Measurements from ENCODE around the gene RTN4R. TPM values are rescaled to one million over a fixed set of nuclear protein-coding genes. Genes with fewer than 3 reads are reported as not detected.

RTN4R gene
- total and polyA plus RNA-seq, 2 of the 4 experiments (the other 2 are of a cell fraction), result 0.18 to 0.94 TPM

DNA sequence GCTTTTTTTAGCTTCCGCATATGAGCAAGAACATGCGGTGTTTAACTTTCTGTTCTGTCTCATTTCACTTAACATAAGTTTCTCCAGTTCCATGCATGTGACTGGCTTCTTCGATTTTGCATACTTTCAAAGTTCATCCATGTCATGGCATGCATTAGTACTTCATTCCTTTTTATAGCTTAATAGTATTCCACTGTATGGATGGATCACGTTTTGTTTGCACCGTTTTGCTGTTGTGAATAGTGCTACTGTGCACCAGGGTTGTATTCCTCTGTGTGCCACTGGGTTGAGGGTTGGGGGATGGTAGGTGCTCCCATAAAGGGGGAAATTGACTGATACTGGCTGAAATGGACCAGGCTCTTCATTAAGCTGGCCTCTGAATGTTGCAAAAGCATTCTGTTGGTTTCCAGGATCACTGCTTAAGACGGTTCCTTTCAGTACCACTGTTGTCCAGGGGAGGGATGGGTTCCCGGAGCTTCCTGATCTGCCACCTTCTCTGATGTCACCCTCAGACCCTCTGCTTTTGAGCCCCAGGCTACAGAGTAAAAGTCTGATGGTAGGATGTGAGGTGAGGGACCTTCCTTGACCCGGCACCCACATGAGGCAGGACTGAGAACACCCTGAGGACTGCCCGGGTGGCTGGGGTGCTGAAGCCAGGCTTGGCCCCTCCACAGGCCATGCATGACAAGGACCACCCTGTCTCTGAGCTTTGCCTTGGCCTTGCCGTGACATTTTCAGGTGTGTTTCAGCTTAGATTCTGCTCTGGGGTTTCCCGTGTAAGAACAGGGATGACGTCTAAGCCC, 27.3 kb upstream of the RTN4R start:
- Histone ChIP-seq H2AFZ (replicated peaks; ENCODE audit: low read length, poor library complexity) (no peak overlapping the region), H3K27ac (ENCODE audit: insufficient read depth, low read length) (no peak overlapping the region), H4K91ac (ENCODE audit: insufficient read depth, low read depth, low read length) (no peak overlapping the region), H2AK9ac (replicated peaks; ENCODE audit: low read depth, low read length, poor library complexity) (no peak overlapping the region), H3K27me3 (ENCODE audit: control insufficient read depth, insufficient read depth, low read length) (peaks cover 58% of the 10 kb centered on the region), H3K4me3 (ENCODE audit: insufficient read depth, low read depth, low read length) (no peak overlapping the region), H4K5ac (ENCODE audit: low read depth, low read length) (no peak overlapping the region), H3K23ac (ENCODE audit: low read depth, low read length) (no peak overlapping the region), H2AK5ac (ENCODE audit: low read depth, low read length) (no peak overlapping the region), H4K8ac (ENCODE audit: low read depth in 2 of 2, low read length in 2 of 2) (no peak overlapping the region), H4K20me1 (ENCODE audit: insufficient read depth, low read length) (no peaks in the 10 kb centered on the region; the same call in 1 of the 2 replicates), H3K4ac (ENCODE audit: low read depth, low read length) (no peak overlapping the region), H3K9me3 (ENCODE audit: control insufficient read depth, insufficient read depth, low read length) (no peaks in the 10 kb centered on the region), H3K56ac (ENCODE audit: extremely low read depth, insufficient read depth, low read length) (no peak overlapping the region), H3K36me3 (ENCODE audit: control insufficient read depth, insufficient read depth, low read length) (no peaks in the 10 kb centered on the region), H3K14ac (replicated peaks; ENCODE audit: low read depth, low read length) (no peak overlapping the region), H3K79me1 (ENCODE audit: low read depth in 1 of 2, low read length in 2 of 2) (no peaks in the 10 kb centered on the region), H2BK15ac (ENCODE audit: low read depth, low read length) (no peak overlapping the region), H3K4me2 (ENCODE audit: low read depth, low read length) (no peak overlapping the region), H3K18ac (ENCODE audit: low read depth, low read length) (no peak overlapping the region), H2BK20ac (ENCODE audit: low read depth, low read length) (no peak overlapping the region), H2BK120ac (ENCODE audit: low read depth, low read length) (no peak overlapping the region), H3K4me1 (ENCODE audit: control insufficient read depth, insufficient read depth, low read length) (no peaks in the 10 kb centered on the region), H3K9me1 (ENCODE audit: insufficient read depth, low read length) (0 out of 2 replicates have a peak, but pooled peaks cover 2% of the 10 kb centered on the region), H3K9ac (ENCODE audit: low read depth, low read length) (no peak overlapping the region), H2BK5ac (ENCODE audit: low read depth, low read length, poor library complexity, severe bottlenecking) (no peak overlapping the region)
- TF ChIP-seq, protein P1, sequence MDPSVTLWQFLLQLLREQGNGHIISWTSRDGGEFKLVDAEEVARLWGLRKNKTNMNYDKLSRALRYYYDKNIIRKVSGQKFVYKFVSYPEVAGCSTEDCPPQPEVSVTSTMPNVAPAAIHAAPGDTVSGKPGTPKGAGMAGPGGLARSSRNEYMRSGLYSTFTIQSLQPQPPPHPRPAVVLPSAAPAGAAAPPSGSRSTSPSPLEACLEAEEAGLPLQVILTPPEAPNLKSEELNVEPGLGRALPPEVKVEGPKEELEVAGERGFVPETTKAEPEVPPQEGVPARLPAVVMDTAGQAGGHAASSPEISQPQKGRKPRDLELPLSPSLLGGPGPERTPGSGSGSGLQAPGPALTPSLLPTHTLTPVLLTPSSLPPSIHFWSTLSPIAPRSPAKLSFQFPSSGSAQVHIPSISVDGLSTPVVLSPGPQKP (IDR thresholded peaks at IDR 0.05; ENCODE audit: borderline replicate concordance, low read depth, low read length), result no peak
- no peak for TF ChIP-seq RAD21 (IDR thresholded peaks at IDR 0.05; ENCODE audit: low read length)
- TF ChIP-seq POLR2A (IDR thresholded peaks at IDR 0.05; ENCODE audit: low read depth, low read length), result no peak
- no peak for TF ChIP-seq FOS (IDR thresholded peaks at IDR 0.05; ENCODE audit: low read depth, low read length)
- no peak for TF ChIP-seq MAZ (IDR thresholded peaks at IDR 0.05; ENCODE audit: borderline replicate concordance, low read depth, low read length)
- no peak for TF ChIP-seq RFX5 (IDR thresholded peaks at IDR 0.05; ENCODE audit: low read depth, low read length)
- TF ChIP-seq CEBPB (IDR thresholded peaks at IDR 0.05; ENCODE audit: low read depth, low read length), result no peak
- TF ChIP-seq MXI1 (IDR thresholded peaks at IDR 0.05; ENCODE audit: borderline replicate concordance, low read depth, low read length), result no peak
- BruUV-seq (replicated peaks), result no TSS peak
- dilution Hi-C loops (cut with HindIII; ENCODE audit: low sequenced_read_pairs, unreplicated experiment) (no loop called here), intact Hi-C loops (cut with micrococcal nuclease) (no loop called here), in situ Hi-C loops (cut with MboI; ENCODE audit: low sequenced_read_pairs) (no loop called here)
- 79% methylated on average over 4 of the region's 12 CpGs; no CpG with 5 or more reads in 1 of the 2 experiments for WGBS, 2 experiments (ENCODE audit: extremely low coverage in 2 of 2, insufficient read length in 1 of 2)
- POLR2A ChIA-PET (ENCODE audit: unreplicated experiment), result interaction anchor here (0.8 kb wide), 1 partner anchor 24 kb away, joined by 3 read pairs; the partner anchor contains the start of gene DGCR6L
- CTCF ChIA-PET, result no interaction called here
- DNase-seq (no peak), ATAC-seq (ENCODE audit: low read depth) (no peak)

Measured in IMR-90 (cell line).